ENCODE measurements around the gene KRT85.

GRCh38 chr12:52351196-52352059, 15.9 kb downstream of the KRT85 start:
- TF ChIP-seq CTCF (conservative IDR thresholded peaks at IDR 0.05; ENCODE audit: low read depth, low read length) (no peak), CHD1 (IDR thresholded peaks at IDR 0.05; ENCODE audit: low read depth, low read length) (no peak), RAD21 (IDR thresholded peaks at IDR 0.05; ENCODE audit: low read length) (no peak), NFE2L2 (IDR thresholded peaks at IDR 0.05; ENCODE audit: low read depth, low read length) (no peak), CEBPB (IDR thresholded peaks at IDR 0.05; ENCODE audit: low read depth, low read length) (no peak), POLR2A (IDR thresholded peaks at IDR 0.05; ENCODE audit: low read depth, low read length) (no peak), ELK1 (IDR thresholded peaks at IDR 0.05; ENCODE audit: borderline replicate concordance, low read depth, low read length) (no peak), RFX5 (IDR thresholded peaks at IDR 0.05; ENCODE audit: low read depth, low read length) (no peak)
